ENCODE results near the gene ID1. TPM values are rescaled to one million over a fixed set of nuclear protein-coding genes. Genes with fewer than 3 reads are reported as not detected.

The ID1 gene
- total and polyA plus RNA-seq, 2 of the 13 experiments (the other 11 are each of a cell fraction or from before 2014, with no cell fraction given): 320 to 419 TPM

DNA sequence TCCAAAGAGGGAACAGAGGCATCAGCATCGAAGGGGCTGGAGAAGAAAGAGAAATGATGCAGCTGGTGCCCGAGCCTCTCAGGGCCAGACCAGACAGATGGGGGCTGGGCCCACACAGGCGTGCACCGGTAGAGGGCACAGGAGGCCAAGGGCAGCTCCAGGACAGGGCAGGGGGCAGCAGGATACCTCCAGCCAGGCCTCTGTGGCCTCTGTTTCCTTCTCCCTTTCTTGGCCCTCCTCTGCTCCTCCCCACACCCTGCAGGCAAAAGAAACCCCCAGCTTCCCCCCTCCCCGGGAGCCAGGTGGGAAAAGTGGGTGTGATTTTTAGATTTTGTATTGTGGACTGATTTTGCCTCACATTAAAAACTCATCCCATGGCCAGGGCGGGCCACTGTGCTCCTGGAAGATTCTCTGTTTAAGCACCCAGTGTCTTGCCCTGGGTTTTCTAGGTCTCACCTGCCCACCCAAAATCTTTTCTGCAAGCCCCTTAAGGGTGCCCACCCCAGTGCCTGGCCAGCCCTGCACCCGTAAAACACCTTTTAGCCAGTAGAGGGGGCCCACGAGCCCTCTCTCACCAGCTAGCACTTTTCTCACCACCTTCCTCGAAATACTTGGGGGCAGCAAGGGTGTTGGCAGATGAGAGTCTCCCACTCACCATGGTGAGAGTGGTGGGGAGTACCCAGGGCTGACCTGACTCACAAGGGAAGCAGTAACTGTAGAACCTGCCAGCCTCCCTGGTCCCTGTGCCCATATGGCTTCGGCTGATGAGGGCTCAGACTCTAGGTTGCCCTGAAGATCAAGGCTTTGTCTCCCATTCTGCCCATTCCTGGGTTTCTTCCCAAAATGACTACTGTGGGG is 35.7 kb upstream of the ID1 start (continued):
- TF ChIP-seq, protein P1, sequence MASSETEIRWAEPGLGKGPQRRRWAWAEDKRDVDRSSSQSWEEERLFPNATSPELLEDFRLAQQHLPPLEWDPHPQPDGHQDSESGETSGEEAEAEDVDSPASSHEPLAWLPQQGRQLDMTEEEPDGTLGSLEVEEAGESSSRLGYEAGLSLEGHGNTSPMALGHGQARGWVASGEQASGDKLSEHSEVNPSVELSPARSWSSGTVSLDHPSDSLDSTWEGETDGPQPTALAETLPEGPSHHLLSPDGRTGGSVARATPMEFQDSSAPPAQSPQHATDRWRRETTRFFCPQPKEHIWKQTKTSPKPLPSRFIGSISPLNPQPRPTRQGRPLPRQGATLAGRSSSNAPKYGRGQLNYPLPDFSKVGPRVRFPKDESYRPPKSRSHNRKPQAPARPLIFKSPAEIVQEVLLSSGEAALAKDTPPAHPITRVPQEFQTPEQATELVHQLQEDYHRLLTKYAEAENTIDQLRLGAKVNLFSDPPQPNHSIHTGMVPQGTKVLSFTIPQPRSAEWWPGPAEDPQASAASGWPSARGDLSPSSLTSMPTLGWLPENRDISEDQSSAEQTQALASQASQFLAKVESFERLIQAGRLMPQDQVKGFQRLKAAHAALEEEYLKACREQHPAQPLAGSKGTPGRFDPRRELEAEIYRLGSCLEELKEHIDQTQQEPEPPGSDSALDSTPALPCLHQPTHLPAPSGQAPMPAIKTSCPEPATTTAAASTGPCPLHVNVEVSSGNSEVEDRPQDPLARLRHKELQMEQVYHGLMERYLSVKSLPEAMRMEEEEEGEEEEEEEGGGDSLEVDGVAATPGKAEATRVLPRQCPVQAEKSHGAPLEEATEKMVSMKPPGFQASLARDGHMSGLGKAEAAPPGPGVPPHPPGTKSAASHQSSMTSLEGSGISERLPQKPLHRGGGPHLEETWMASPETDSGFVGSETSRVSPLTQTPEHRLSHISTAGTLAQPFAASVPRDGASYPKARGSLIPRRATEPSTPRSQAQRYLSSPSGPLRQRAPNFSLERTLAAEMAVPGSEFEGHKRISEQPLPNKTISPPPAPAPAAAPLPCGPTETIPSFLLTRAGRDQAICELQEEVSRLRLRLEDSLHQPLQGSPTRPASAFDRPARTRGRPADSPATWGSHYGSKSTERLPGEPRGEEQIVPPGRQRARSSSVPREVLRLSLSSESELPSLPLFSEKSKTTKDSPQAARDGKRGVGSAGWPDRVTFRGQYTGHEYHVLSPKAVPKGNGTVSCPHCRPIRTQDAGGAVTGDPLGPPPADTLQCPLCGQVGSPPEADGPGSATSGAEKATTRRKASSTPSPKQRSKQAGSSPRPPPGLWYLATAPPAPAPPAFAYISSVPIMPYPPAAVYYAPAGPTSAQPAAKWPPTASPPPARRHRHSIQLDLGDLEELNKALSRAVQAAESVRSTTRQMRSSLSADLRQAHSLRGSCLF (CRISPR knock-in tag; IDR thresholded peaks at IDR 0.05; ENCODE audit: borderline replicate concordance): no peak
- TF ChIP-seq ZNF224 (CRISPR knock-in tag; IDR thresholded peaks at IDR 0.05) (peak; percentile 94; the same call in 1 of the 2 replicates), ZNF746 (CRISPR knock-in tag; IDR thresholded peaks at IDR 0.05) (peak; percentile 83; the same call in 1 of the 2 replicates), ZNF605 (CRISPR knock-in tag; IDR thresholded peaks at IDR 0.05) (peak; percentile 88), HNRNPUL1 (IDR thresholded peaks at IDR 0.05; ENCODE audit: low read depth, low read length) (no peak), RAD21 (CRISPR knock-in tag; IDR thresholded peaks at IDR 0.05) (peak; percentile 63), ZNF382 (CRISPR knock-in tag; IDR thresholded peaks at IDR 0.05; ENCODE audit: borderline replicate concordance) (no peak), ZNF180 (CRISPR knock-in tag; IDR thresholded peaks at IDR 0.05; ENCODE audit: borderline replicate concordance, low read depth) (no peak), ZFP37 (CRISPR knock-in tag; IDR thresholded peaks at IDR 0.05; ENCODE audit: borderline replicate concordance) (no peak), ZNF274 (CRISPR knock-in tag; IDR thresholded peaks at IDR 0.05) (0 out of 2 replicates have a peak, but pooled peaks have one; percentile 15), RFX5 (IDR thresholded peaks at IDR 0.05; ENCODE audit: low read depth, low read length) (no peak), FOXJ3 (CRISPR knock-in tag; IDR thresholded peaks at IDR 0.05; ENCODE audit: borderline replicate concordance) (no peak), NCOR1 (IDR thresholded peaks at IDR 0.05; ENCODE audit: borderline replicate concordance, low read length) (no peak), ASH2L (IDR thresholded peaks at IDR 0.05; ENCODE audit: insufficient read length, low read depth, low read length) (peak; percentile 0), ZNF607 (CRISPR knock-in tag; IDR thresholded peaks at IDR 0.05; ENCODE audit: borderline replicate concordance) (peak; percentile 2; the same call in 1 of the 2 replicates)
- TF ChIP-seq, protein P2, sequence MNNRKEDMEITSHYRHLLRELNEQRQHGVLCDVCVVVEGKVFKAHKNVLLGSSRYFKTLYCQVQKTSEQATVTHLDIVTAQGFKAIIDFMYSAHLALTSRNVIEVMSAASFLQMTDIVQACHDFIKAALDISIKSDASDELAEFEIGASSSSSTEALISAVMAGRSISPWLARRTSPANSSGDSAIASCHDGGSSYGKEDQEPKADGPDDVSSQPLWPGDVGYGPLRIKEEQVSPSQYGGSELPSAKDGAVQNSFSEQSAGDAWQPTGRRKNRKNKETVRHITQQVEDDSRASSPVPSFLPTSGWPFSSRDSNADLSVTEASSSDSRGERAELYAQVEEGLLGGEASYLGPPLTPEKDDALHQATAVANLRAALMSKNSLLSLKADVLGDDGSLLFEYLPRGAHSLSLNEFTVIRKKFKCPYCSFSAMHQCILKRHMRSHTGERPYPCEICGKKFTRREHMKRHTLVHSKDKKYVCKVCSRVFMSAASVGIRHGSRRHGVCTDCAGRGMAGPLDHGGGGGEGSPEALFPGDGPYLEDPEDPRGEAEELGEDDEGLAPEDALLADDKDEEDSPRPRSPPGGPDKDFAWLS (CRISPR knock-in tag; IDR thresholded peaks at IDR 0.05; ENCODE audit: borderline replicate concordance): peak; percentile 95; the same call in 1 of the 2 replicates
- TF ChIP-seq, protein P3, sequence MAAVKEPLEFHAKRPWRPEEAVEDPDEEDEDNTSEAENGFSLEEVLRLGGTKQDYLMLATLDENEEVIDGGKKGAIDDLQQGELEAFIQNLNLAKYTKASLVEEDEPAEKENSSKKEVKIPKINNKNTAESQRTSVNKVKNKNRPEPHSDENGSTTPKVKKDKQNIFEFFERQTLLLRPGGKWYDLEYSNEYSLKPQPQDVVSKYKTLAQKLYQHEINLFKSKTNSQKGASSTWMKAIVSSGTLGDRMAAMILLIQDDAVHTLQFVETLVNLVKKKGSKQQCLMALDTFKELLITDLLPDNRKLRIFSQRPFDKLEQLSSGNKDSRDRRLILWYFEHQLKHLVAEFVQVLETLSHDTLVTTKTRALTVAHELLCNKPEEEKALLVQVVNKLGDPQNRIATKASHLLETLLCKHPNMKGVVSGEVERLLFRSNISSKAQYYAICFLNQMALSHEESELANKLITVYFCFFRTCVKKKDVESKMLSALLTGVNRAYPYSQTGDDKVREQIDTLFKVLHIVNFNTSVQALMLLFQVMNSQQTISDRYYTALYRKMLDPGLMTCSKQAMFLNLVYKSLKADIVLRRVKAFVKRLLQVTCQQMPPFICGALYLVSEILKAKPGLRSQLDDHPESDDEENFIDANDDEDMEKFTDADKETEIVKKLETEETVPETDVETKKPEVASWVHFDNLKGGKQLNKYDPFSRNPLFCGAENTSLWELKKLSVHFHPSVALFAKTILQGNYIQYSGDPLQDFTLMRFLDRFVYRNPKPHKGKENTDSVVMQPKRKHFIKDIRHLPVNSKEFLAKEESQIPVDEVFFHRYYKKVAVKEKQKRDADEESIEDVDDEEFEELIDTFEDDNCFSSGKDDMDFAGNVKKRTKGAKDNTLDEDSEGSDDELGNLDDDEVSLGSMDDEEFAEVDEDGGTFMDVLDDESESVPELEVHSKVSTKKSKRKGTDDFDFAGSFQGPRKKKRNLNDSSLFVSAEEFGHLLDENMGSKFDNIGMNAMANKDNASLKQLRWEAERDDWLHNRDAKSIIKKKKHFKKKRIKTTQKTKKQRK (IDR thresholded peaks at IDR 0.05; ENCODE audit: low read length): no peak

Data from HepG2 (cell line).